ENCODE measurements around the gene ME1.

The ME1 gene

GRCh38 chr6:83314693-83315092 is 116.2 kb downstream of the ME1 start:
- Histone ChIP-seq H3K27ac (no peak overlapping the region), H3K4me3 (no peak overlapping the region)
- no peak for TF ChIP-seq CTCF (IDR thresholded peaks at IDR 0.05)
- no peak for DNase-seq (ENCODE audit: low spot score)

- no peak for TF ChIP-seq CTCF (IDR thresholded peaks at IDR 0.05)
- no peak for DNase-seq (ENCODE audit: low spot score)
Measured at GRCh38 chr6:83313882-83314281, 117.0 kb downstream of the ME1 start.

GRCh38 chr6:83311231-83311630 is 119.6 kb downstream of the ME1 start:
- Histone ChIP-seq H3K27ac (no peak overlapping the region), H3K4me3 (no peak overlapping the region)
- DNase-seq (ENCODE audit: low spot score), result no peak
- no peak for TF ChIP-seq CTCF (IDR thresholded peaks at IDR 0.05)

More at GRCh38 chr6:83313882-83314281, 117.0 kb downstream of the ME1 start:
- Histone ChIP-seq H3K27ac (no peak overlapping the region), H3K4me3 (no peak overlapping the region)

- DNase-seq (ENCODE audit: low spot score), result no peak
- H3K27ac ChIP-seq, result no peak overlapping the region
- no peak for TF ChIP-seq CTCF (IDR thresholded peaks at IDR 0.05)
- H3K4me3 ChIP-seq, result no peak overlapping the region
Measured at GRCh38 chr6:83310046-83310445, 120.8 kb downstream of the ME1 start.

- TF ChIP-seq CTCF (IDR thresholded peaks at IDR 0.05), result no peak
- Histone ChIP-seq H3K27ac (no peak overlapping the region), H3K4me3 (no peak overlapping the region)
- no peak for DNase-seq (ENCODE audit: low spot score)
Measured at GRCh38 chr6:83309344-83309743, 121.5 kb downstream of the ME1 start.

GRCh38 chr6:83308833-83309232 is 122.0 kb downstream of the ME1 start:
- TF ChIP-seq CTCF (IDR thresholded peaks at IDR 0.05), result no peak
- DNase-seq (ENCODE audit: low spot score), result no peak
- Histone ChIP-seq H3K27ac (no peak overlapping the region), H3K4me3 (no peak overlapping the region)

GRCh38 chr6:83307849-83308248 is 123.0 kb downstream of the ME1 start:
- no peak overlapping the region for H3K27ac ChIP-seq
- DNase-seq (ENCODE audit: low spot score), result no peak
- no peak overlapping the region for H3K4me3 ChIP-seq
- no peak for TF ChIP-seq CTCF (IDR thresholded peaks at IDR 0.05)

Measured in coronary artery (tissue), 2 donors.